GM13976 (cell line): ENCODE results near the gene PHOSPHO2.
"Not testable (repeated sequence)": the region's sequence is repeated elsewhere in the genome, so short reads cannot be mapped to it uniquely, and the experiment has no call there.

ENCODE experiments used
- DNase-seq: peaks from one replicate; pipeline ENCODE4 v3.0.0; 2012; ENCODE audit warnings: low spot score
- CTCF ChIP-seq: IDR thresholded peaks from 2 replicates; pipeline ENCODE4 v1.5.1; 2012; ENCODE audit warnings: borderline replicate concordance, mild to moderate bottlenecking; ENCODE audit not compliant: insufficient read depth; ENCODE audit errors: extremely low read depth, missing control alignments, control extremely low read depth
- in situ Hi-C: fragments of 300-500 bp; cut with MboI; formaldehyde crosslinking; loops from one replicate; pipeline ENCODE4 v1.12.0; 2022; ENCODE audit warnings: low sequenced_read_pairs, mixed read lengths, inconsistent platforms; ENCODE audit not compliant: unreplicated experiment

Gene PHOSPHO2

GRCh38 chr2:169692718-169693117 is 1.6 kb upstream of the PHOSPHO2 start:
- no peak for DNase-seq
- in situ Hi-C loops: no loop called here
- no peak for TF ChIP-seq CTCF

- in situ Hi-C loops: no loop called here
- DNase-seq: no peak
- peak; percentile 40 for TF ChIP-seq CTCF
Observed at GRCh38 chr2:169693360-169693759, 909 bp upstream of the PHOSPHO2 start.

GRCh38 chr2:169694894-169695260 is 608 bp downstream of the PHOSPHO2 start:
- TF ChIP-seq CTCF: no peak
- in situ Hi-C loops: no loop called here
- no peak for DNase-seq

GRCh38 chr2:169696381-169696780 is 2.1 kb downstream of the PHOSPHO2 start:
- no peak for TF ChIP-seq CTCF
- in situ Hi-C loops: no loop called here
- DNase-seq: no peak

- not testable (repeated sequence) for DNase-seq
Observed at GRCh38 chr2:169699173-169699572, 4.9 kb downstream of the PHOSPHO2 start.

GRCh38 chr2:169702996-169703395 is 8.7 kb downstream of the PHOSPHO2 start:
- TF ChIP-seq CTCF: no peak
- in situ Hi-C loops: no loop called here
- DNase-seq: no peak

More at GRCh38 chr2:169699173-169699572, 4.9 kb downstream of the PHOSPHO2 start:
- in situ Hi-C loops: not testable (repeated sequence)

- no peak for DNase-seq
- in situ Hi-C loops: no loop called here
- no peak for TF ChIP-seq CTCF
Observed at GRCh38 chr2:169704160-169704708, 10.0 kb downstream of the PHOSPHO2 start.

- no peak for DNase-seq
- TF ChIP-seq CTCF: no peak
Observed at GRCh38 chr2:169705927-169706326, 11.7 kb downstream of the PHOSPHO2 start.

More at GRCh38 chr2:169705927-169706326, 11.7 kb downstream of the PHOSPHO2 start:
- in situ Hi-C loops: no loop called here
